Adrenal gland (tissue), 12 donors: ENCODE measurements around the gene ZRSR2. TPM values are rescaled to one million over a fixed set of nuclear protein-coding genes. Genes with fewer than 3 reads are reported as not detected.
A peak's percentile ranks its signal among the peaks of the same experiment; 100 is the strongest.

Source experiments
- DNase-seq, 7 donors: peaks; one replicate each; pipeline ENCODE4 v3.0.0-alpha.2; 2019 to 2020
- H3K27ac ChIP-seq, 5 donors: fragments of 200-600 bp; sonication (generic) in 4 of 5; 1 replicate in 3 of 5; 2 replicates in 2 of 5; pipeline versions ENCODE4 v1.5.1 to v1.8.0; 2016 to 2020; ENCODE audit warnings: mild to moderate bottlenecking in 1 of 5
- H3K27me3 ChIP-seq: fragments of 200-600 bp; 2 replicates; pipeline ENCODE4 v1.8.0; 2021
- H3K36me3 ChIP-seq, 2 donors: fragments of 200-600 bp; replicated peaks in 1 of 2; 1 replicate in 1 of 2; 2 replicates in 1 of 2; pipeline versions ENCODE4 v1.5.1 to v1.8.0; 2018 to 2022
- H3K4me1 ChIP-seq, 2 donors: fragments of 200-600 bp; replicated peaks in 1 of 2; 1 replicate in 1 of 2; 2 replicates in 1 of 2; pipeline versions ENCODE4 v1.5.1 to v1.8.0; 2018 to 2021
- H3K4me3 ChIP-seq, 4 donors: fragments of 200-600 bp; sonication (generic) in 3 of 4; one replicate each; pipeline ENCODE4 v1.5.1; 2016 to 2018
- H3K9me3 ChIP-seq, 3 donors: fragments of 200-600 bp; sonication (generic) in 1 of 3; replicated peaks in 1 of 3; 1 replicate in 2 of 3; 2 replicates in 1 of 3; pipeline versions ENCODE4 v1.5.1 to v1.8.0; 2016 to 2021
- POLR2A ChIP-seq, 2 donors: fragments of 450-650 bp; IDR thresholded peaks; one replicate each; pipeline ENCODE4 v1.6.1; 2017; ENCODE audit warnings: antibody characterized with exemption in 2 of 2, mild to moderate bottlenecking in 2 of 2, moderate library complexity in 1 of 2
- WGBS, 4 donors: extraction: QIAGEN DNeasy Blood & Tissue Kit in 2 of 4; methylation state at CpG; one replicate each; pipeline versions ENCODE4 v1.1.5 to v1.1.7; 2013 to 2017; 5-methylcytosine and 5-hydroxymethylcytosine counted together
- intact Hi-C, 2 donors: fragments of 100-400 bp; cut with DNase I; formaldehyde crosslinking; loops; one replicate each; pipeline versions ENCODE4 v1.14.1 to v1.15.0; 2022 to 2023
- polyA plus RNA-seq, 3 donors: library from polyadenylated mRNA; stranded (reverse); fragments of 200-250 nt in 2 of 3; fragments of 350-450 nt in 1 of 3; fragmentation: Illumina TruSeq in 1 of 3; extraction: RNeasy Lipid Tissue Mini Kit (QIAGEN cat#74804) in 1 of 3; gene quantifications; one replicate each; pipeline ENCODE4 v1.2.3, GENCODE V29; 2013 to 2014
- total RNA-seq, 9 donors: library from RNA; depleted of rRNA in 4 of 9; stranded (reverse); fragments of >200 nt in 4 of 9; fragments of 120-200 nt in 1 of 9; fragmentation: NEBNext Ultra II Directional in 1 of 9; extraction: Animal tissue kit (Norgen Biotek cat#: 25700) in 1 of 9; gene quantifications; one replicate each; pipeline versions ENCODE4 v1.1.0 to v1.2.4, GENCODE V29; 2013 to 2023
- TF ChIP-seq, protein P1 (sequence below), 6 experiments: fragments of 450-650 bp in 4 of 6; fragments of 200-600 bp in 2 of 6; sonication (generic) in 1 of 6; IDR thresholded peaks; 1 replicate in 5 of 6; 2 replicates in 1 of 6; pipeline versions ENCODE4 v1.5.1 to v1.8.0; 2016 to 2021; ENCODE audit warnings: antibody characterized with exemption in 6 of 6, mild to moderate bottlenecking in 2 of 6, moderate library complexity in 1 of 6
- donor health status: healthy with polysubstance abuse.
- donor health status: Bipolar disorder and iron deficiency.
- donor health status: DM: yes; HTN: yes; CAD: no.
- donor health status: DM: no; HTN: no; CAD: no.
- donor health status: DM: no; HTN: no; CAD: no.
- donor health status: DM: yes; HTN: yes; CAD: no.

The ZRSR2 gene
- total and polyA plus RNA-seq, 12 donors, result 2.9 to 49.1 (median 9.1) TPM; not detected in 1

DNA sequence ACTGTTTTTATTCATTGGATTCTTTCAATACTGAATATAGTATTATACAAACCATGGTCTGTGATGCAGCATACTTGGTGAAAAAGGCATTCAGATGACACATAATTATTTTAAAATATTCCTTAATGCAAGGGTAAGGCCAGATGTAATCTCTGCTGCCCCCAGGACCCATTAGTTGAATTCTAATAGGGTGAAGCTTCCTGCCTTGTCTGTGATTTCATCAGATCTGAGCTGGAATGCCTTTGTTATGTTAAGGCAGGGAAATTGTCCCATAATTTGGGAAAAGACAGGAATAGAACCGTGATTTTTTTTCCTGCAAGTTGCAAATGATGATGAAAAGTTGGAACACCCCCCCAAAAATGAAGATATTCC is 26.1 kb downstream of the ZRSR2 start:
- no peak for DNase-seq
- H3K4me3 ChIP-seq, result no peak overlapping the region
- no peaks in the 10 kb centered on the region for H3K4me1 ChIP-seq
- WGBS, 4 donors, result 67 to 86% (median 74%) methylated on average over 1 of the region's 1 CpG
- no peaks in the 10 kb centered on the region for H3K27me3 ChIP-seq
- peaks cover 0 to 47% of the 10 kb centered on the region in 2 donors for H3K36me3 ChIP-seq
- intact Hi-C loops, result no loop called here
- TF ChIP-seq, protein P1, sequence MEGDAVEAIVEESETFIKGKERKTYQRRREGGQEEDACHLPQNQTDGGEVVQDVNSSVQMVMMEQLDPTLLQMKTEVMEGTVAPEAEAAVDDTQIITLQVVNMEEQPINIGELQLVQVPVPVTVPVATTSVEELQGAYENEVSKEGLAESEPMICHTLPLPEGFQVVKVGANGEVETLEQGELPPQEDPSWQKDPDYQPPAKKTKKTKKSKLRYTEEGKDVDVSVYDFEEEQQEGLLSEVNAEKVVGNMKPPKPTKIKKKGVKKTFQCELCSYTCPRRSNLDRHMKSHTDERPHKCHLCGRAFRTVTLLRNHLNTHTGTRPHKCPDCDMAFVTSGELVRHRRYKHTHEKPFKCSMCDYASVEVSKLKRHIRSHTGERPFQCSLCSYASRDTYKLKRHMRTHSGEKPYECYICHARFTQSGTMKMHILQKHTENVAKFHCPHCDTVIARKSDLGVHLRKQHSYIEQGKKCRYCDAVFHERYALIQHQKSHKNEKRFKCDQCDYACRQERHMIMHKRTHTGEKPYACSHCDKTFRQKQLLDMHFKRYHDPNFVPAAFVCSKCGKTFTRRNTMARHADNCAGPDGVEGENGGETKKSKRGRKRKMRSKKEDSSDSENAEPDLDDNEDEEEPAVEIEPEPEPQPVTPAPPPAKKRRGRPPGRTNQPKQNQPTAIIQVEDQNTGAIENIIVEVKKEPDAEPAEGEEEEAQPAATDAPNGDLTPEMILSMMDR (IDR thresholded peaks at IDR 0.05), result no peak
- no peak for TF ChIP-seq POLR2A (IDR thresholded peaks at IDR 0.05)
- H3K9me3 ChIP-seq, result no peaks in the 10 kb centered on the region
- H3K27ac ChIP-seq, result no peak overlapping the region

DNA sequence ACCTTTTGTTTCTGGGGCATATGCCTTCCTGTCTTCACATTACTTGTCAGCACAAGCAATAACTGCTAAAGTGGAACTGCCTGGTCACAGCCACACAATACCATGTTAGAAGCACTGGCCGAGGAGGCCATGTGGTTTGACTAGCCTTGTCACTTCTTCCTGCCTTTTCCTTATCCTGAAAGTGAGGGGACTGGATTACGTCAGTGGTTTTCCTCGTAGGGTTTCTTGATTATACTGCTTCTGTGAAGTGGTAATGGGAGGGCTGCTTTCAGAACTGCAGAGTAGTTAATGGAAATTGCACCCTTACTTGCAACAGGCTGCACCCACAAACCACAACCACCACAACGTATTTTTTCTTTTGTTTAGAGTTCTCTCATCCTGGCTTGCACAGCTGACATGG is 26.6 kb downstream of the ZRSR2 start:
- Histone ChIP-seq H3K36me3 (peaks cover 0 to 45% of the 10 kb centered on the region in 2 donors), H3K9me3 (no peaks in the 10 kb centered on the region), H3K27ac (no peak overlapping the region), H3K27me3 (no peaks in the 10 kb centered on the region), H3K4me1 (no peaks in the 10 kb centered on the region), H3K4me3 (no peak overlapping the region)
- intact Hi-C loops, result no loop called here
- DNase-seq, result no peak
- TF ChIP-seq, protein P1 (IDR thresholded peaks at IDR 0.05), result no peak
- whole genome bisulfite sequencing, 4 donors, result 59 to 82% (median 65%) methylated on average over 4 of the region's 4 CpGs

DNA sequence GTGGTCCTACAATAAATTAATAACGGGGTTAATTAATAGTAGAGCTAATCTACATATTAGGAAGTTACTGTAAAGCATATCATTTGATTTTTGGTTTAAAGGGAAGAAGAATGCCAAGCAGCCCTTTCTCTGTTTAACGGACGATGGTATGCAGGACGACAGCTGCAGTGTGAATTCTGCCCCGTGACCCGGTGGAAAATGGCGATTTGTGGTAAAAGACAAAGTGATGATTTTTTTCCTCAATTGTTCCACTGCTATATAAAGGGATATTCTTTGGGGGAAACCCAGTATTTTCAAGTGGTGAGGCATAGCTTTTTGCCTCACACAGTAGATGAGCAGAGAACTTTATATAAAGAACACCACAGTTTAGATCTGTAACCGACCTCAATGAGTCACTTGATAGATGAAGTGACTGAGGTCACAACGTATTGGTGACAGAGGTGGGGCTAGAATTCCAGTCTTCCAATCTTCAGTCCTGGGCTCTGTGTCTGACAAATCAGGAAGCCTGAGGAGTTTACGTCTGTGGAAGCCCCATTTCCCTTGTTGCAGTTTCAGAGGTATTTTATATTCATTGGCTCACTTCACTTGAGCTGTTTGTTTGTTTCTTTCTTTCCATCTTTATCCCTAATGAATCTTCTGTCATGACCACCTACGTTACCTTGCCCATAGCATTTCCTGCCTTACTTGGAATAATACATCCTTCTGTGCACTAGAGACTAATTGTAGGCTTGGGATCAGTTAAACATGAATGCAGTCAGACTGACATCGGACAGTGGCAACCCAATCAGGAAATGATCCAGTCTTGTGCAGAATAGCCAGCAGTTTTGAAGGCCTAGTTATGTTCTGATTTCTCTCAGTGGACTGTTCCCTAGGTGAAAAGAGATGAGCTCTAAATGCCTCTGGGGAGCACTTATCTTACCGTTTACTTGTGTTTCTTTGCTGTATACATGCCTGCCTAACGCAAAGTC is 30.1 kb downstream of the ZRSR2 start:
- peak in 1 of 7 donors; percentile 2 for DNase-seq
- Histone ChIP-seq H3K27ac (no peak overlapping the region), H3K9me3 (no peaks in the 10 kb centered on the region), H3K36me3 (peaks cover 0 to 35% of the 10 kb centered on the region in 2 donors), H3K4me1 (no peaks in the 10 kb centered on the region), H3K4me3 (no peak overlapping the region), H3K27me3 (no peaks in the 10 kb centered on the region)
- no peak for TF ChIP-seq POLR2A (IDR thresholded peaks at IDR 0.05)
- TF ChIP-seq, protein P1 (IDR thresholded peaks at IDR 0.05), result no peak
- 77 to 89% (median 85%) methylated on average over 14 of the region's 14 CpGs for WGBS, 4 donors
- intact Hi-C loops, result no loop called here

- Histone ChIP-seq H3K4me1 (no peaks in the 10 kb centered on the region), H3K27me3 (no peaks in the 10 kb centered on the region), H3K27ac (no peak overlapping the region), H3K36me3 (peaks cover 0 to 31% of the 10 kb centered on the region in 2 donors), H3K4me3 (no peak overlapping the region), H3K9me3 (no peaks in the 10 kb centered on the region)
- intact Hi-C loops, result no loop called here
- TF ChIP-seq POLR2A (IDR thresholded peaks at IDR 0.05), result no peak
- TF ChIP-seq, protein P1 (IDR thresholded peaks at IDR 0.05), result no peak
- DNase-seq, result no peak
- WGBS, 4 donors, result 96 to 97% (median 96%) methylated on average over 22 to 23 of the region's 23 CpGs
These were observed 32.6 kb downstream of the ZRSR2 start for GRCh38 chrX:15822922-15823321.
